AG09309 (cell line): ENCODE results near the gene HPCAL4.

Source experiments
- DNase-seq: peaks from one replicate; pipeline ENCODE4 v3.0.0-alpha.2; 2010; ENCODE audit warnings: low read depth
- H3K4me3 ChIP-seq: 2 replicates; pipeline ENCODE4 v1.5.1; 2011; ENCODE audit warnings: mild to moderate bottlenecking, low read depth, low read length, moderate library complexity; ENCODE audit not compliant: control insufficient read depth
- CTCF ChIP-seq: IDR thresholded peaks from 2 replicates; pipeline ENCODE4 v1.5.1; 2011; ENCODE audit warnings: mild to moderate bottlenecking, low read depth, low read length, inconsistent platforms; ENCODE audit not compliant: insufficient read depth, control insufficient read depth; ENCODE audit errors: missing control alignments

Gene HPCAL4

GRCh38 chr1:39695016-39695415, 3.8 kb upstream of the HPCAL4 start:
- no peak for DNase-seq
- TF ChIP-seq CTCF, result no peak

GRCh38 chr1:39694026-39694425, 2.8 kb upstream of the HPCAL4 start:
- no peak overlapping the region for H3K4me3 ChIP-seq
- DNase-seq, result no peak
- TF ChIP-seq CTCF, result no peak

More at GRCh38 chr1:39695016-39695415, 3.8 kb upstream of the HPCAL4 start:
- H3K4me3 ChIP-seq, result no peak overlapping the region

GRCh38 chr1:39692152-39693074, 1.2 kb upstream of the HPCAL4 start:
- DNase-seq, result no peak
- no peak overlapping the region for H3K4me3 ChIP-seq
- TF ChIP-seq CTCF, result no peak

GRCh38 chr1:39690794-39691382, 345 bp downstream of the HPCAL4 start:
- DNase-seq, result no peak
- H3K4me3 ChIP-seq, result no peak overlapping the region
- TF ChIP-seq CTCF, result no peak

GRCh38 chr1:39690225-39690624, 1.0 kb downstream of the HPCAL4 start:
- no peak for TF ChIP-seq CTCF
- H3K4me3 ChIP-seq, result no peak overlapping the region

GRCh38 chr1:39689635-39690034, 1.6 kb downstream of the HPCAL4 start:
- no peak overlapping the region for H3K4me3 ChIP-seq
- DNase-seq, result no peak
- TF ChIP-seq CTCF, result no peak

More at GRCh38 chr1:39690225-39690624, 1.0 kb downstream of the HPCAL4 start:
- DNase-seq, result no peak
